ENCODE measurements around the gene OR1D5. TPM values are rescaled to one million over a fixed set of nuclear protein-coding genes. Genes with fewer than 3 reads are reported as not detected.

Gene OR1D5
- total RNA-seq, 3 donors from 2014 or later, result not detected

GRCh38 chr17:3022197-3022596 lies 41.2 kb downstream of the OR1D5 start:
- H3K4me3 ChIP-seq, result no peak overlapping the region
- no peaks in the 10 kb centered on the region for H3K36me3 ChIP-seq (ENCODE audit: low read depth)
- no peak for ATAC-seq
- intact Hi-C loops (cut with DNase I, micrococcal nuclease), result no loop called here
- no peak for DNase-seq
- no peaks in the 10 kb centered on the region for H3K4me1 ChIP-seq (ENCODE audit: low read depth)
- TF ChIP-seq CTCF (IDR thresholded peaks at IDR 0.05), result no peak
- peaks cover 13% of the 10 kb centered on the region for H3K9me3 ChIP-seq

GRCh38 chr17:3020381-3020780 lies 43.0 kb downstream of the OR1D5 start:
- TF ChIP-seq CTCF (IDR thresholded peaks at IDR 0.05), result no peak
- H3K36me3 ChIP-seq (ENCODE audit: low read depth), result no peaks in the 10 kb centered on the region
- H3K4me1 ChIP-seq (ENCODE audit: low read depth), result no peaks in the 10 kb centered on the region
- H3K9me3 ChIP-seq, result peaks cover 13% of the 10 kb centered on the region
- ATAC-seq (no peak), DNase-seq (peak in 1 of 3 donors; percentile 7)
- no peak overlapping the region for H3K4me3 ChIP-seq
- intact Hi-C loops (cut with DNase I, micrococcal nuclease), result no loop called here

- H3K4me1 ChIP-seq (ENCODE audit: low read depth), result no peaks in the 10 kb centered on the region
- DNase-seq (peak in 1 of 3 donors; percentile 14), ATAC-seq (no peak)
- H3K4me3 ChIP-seq, result no peak overlapping the region
- peaks cover 13% of the 10 kb centered on the region for H3K9me3 ChIP-seq
- intact Hi-C loops (cut with DNase I, micrococcal nuclease), result loop anchor here in 1 of 2 donors (10.0 kb wide), 1 partner anchor 195 kb away; no protein-coding TSS in a partner anchor
- TF ChIP-seq CTCF (IDR thresholded peaks at IDR 0.05), result no peak
- H3K36me3 ChIP-seq (ENCODE audit: low read depth), result no peaks in the 10 kb centered on the region
Measured at GRCh38 chr17:3019761-3020160, 43.6 kb downstream of the OR1D5 start.

- no peaks in the 10 kb centered on the region for H3K4me1 ChIP-seq (ENCODE audit: low read depth)
- DNase-seq, result peak in 1 of 3 donors; percentile 8
- intact Hi-C loops (cut with DNase I, micrococcal nuclease), result loop anchor here in 1 of 2 donors (10.0 kb wide), 1 partner anchor 193 kb away; no protein-coding TSS in a partner anchor
- H3K9me3 ChIP-seq, result peaks cover 10% of the 10 kb centered on the region
- H3K4me3 ChIP-seq, result no peak overlapping the region
- TF ChIP-seq CTCF (IDR thresholded peaks at IDR 0.05), result no peak
- no peaks in the 10 kb centered on the region for H3K36me3 ChIP-seq (ENCODE audit: low read depth)
- ATAC-seq, result no peak
Measured at GRCh38 chr17:3017936-3018335, 45.5 kb downstream of the OR1D5 start.

- H3K4me3 ChIP-seq, result no peak overlapping the region
- peaks cover 4% of the 10 kb centered on the region for H3K4me1 ChIP-seq (ENCODE audit: low read depth)
- ATAC-seq (no peak), DNase-seq (no peak)
- intact Hi-C loops (cut with DNase I, micrococcal nuclease), result loop anchor here in 1 of 2 donors (10.0 kb wide), 1 partner anchor 191 kb away; no protein-coding TSS in a partner anchor
- no peaks in the 10 kb centered on the region for H3K9me3 ChIP-seq
- no peaks in the 10 kb centered on the region for H3K36me3 ChIP-seq (ENCODE audit: low read depth)
- TF ChIP-seq CTCF (IDR thresholded peaks at IDR 0.05), result no peak
Measured at GRCh38 chr17:3015890-3016289, 47.5 kb downstream of the OR1D5 start.
